ENCODE measurements around the gene ICAM4. TPM values are rescaled to one million over a fixed set of nuclear protein-coding genes. Genes with fewer than 3 reads are reported as not detected.

ICAM4 gene
- total and polyA plus RNA-seq, 2 of the 13 experiments (the other 11 are each of a cell fraction or from before 2014, with no cell fraction given): 2.9 to 4.0 TPM

- TF ChIP-seq ZBTB1 (CRISPR knock-in tag; IDR thresholded peaks at IDR 0.05; ENCODE audit: borderline replicate concordance) (no peak), ZNF772 (CRISPR knock-in tag; IDR thresholded peaks at IDR 0.05) (no peak), ZNF44 (CRISPR knock-in tag; IDR thresholded peaks at IDR 0.05) (no peak), AGO2 (optimal IDR thresholded peaks at IDR 0.05; ENCODE audit: low read depth, low read length) (no peak), NFE2L2 (IDR thresholded peaks at IDR 0.05; ENCODE audit: low read length) (no peak), MTA3 (CRISPR knock-in tag; IDR thresholded peaks at IDR 0.05) (no peak), TFDP2 (CRISPR knock-in tag; IDR thresholded peaks at IDR 0.05) (no peak), CCDC6 (CRISPR knock-in tag; IDR thresholded peaks at IDR 0.05) (peak; percentile 58; the same call in 1 of the 2 replicates), TRAFD1 (CRISPR knock-in tag; IDR thresholded peaks at IDR 0.05; ENCODE audit: borderline replicate concordance) (no peak), PLSCR1 (CRISPR knock-in tag; IDR thresholded peaks at IDR 0.05; ENCODE audit: borderline replicate concordance) (no peak), UBTF (CRISPR knock-in tag; IDR thresholded peaks at IDR 0.05) (no peak), EZH2 (conservative IDR thresholded peaks at IDR 0.05; ENCODE audit: low read depth, low read length) (no peak), ZNF101 (CRISPR knock-in tag; IDR thresholded peaks at IDR 0.05; ENCODE audit: borderline replicate concordance, low read depth) (no peak), POLR2A (IDR thresholded peaks at IDR 0.05; ENCODE audit: insufficient read depth in 1 of 2, low read depth in 2 of 2, low read length in 2 of 2) (no peak), ZNF251 (CRISPR knock-in tag; IDR thresholded peaks at IDR 0.05) (no peak), MTERF4 (CRISPR knock-in tag; IDR thresholded peaks at IDR 0.05) (no peak), ZNF260 (CRISPR knock-in tag; IDR thresholded peaks at IDR 0.05; ENCODE audit: borderline replicate concordance, low read depth) (no peak), SALL2 (CRISPR knock-in tag; IDR thresholded peaks at IDR 0.05) (no peak)
- TF ChIP-seq, protein P1, sequence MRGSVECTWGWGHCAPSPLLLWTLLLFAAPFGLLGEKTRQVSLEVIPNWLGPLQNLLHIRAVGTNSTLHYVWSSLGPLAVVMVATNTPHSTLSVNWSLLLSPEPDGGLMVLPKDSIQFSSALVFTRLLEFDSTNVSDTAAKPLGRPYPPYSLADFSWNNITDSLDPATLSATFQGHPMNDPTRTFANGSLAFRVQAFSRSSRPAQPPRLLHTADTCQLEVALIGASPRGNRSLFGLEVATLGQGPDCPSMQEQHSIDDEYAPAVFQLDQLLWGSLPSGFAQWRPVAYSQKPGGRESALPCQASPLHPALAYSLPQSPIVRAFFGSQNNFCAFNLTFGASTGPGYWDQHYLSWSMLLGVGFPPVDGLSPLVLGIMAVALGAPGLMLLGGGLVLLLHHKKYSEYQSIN (CRISPR knock-in tag; IDR thresholded peaks at IDR 0.05; ENCODE audit: borderline replicate concordance): no peak
- TF ChIP-seq, protein P2, sequence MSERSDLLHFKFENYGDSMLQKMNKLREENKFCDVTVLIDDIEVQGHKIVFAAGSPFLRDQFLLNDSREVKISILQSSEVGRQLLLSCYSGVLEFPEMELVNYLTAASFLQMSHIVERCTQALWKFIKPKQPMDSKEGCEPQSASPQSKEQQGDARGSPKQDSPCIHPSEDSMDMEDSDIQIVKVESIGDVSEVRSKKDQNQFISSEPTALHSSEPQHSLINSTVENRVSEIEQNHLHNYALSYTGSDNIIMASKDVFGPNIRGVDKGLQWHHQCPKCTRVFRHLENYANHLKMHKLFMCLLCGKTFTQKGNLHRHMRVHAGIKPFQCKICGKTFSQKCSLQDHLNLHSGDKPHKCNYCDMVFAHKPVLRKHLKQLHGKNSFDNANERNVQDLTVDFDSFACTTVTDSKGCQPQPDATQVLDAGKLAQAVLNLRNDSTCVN (CRISPR knock-in tag; IDR thresholded peaks at IDR 0.05; ENCODE audit: borderline replicate concordance): no peak
Observed at GRCh38 chr19:10238172-10238783, 48.5 kb upstream of the ICAM4 start (continued).
